Measurements from ENCODE around the gene BPI.

DNA sequence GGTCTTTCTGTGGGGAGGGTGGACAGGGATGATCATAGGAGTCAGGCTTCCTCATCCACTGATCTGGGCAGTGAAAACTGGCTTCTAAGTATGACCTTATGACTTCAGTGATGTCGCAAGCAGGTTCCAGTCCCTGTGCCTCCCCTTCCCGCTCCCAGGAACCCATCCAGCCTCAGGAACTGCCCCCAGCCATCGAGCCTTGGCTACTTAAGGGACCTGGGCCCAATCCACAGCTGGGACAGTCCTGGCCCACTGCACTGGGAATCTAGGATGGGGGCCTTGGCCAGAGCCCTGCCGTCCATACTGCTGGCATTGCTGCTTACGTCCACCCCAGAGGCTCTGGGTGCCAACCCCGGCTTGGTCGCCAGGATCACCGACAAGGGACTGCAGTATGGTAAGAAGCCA, 42.3 kb downstream of the BPI start, which contains the start of gene LBP:
- TF ChIP-seq, protein P1, sequence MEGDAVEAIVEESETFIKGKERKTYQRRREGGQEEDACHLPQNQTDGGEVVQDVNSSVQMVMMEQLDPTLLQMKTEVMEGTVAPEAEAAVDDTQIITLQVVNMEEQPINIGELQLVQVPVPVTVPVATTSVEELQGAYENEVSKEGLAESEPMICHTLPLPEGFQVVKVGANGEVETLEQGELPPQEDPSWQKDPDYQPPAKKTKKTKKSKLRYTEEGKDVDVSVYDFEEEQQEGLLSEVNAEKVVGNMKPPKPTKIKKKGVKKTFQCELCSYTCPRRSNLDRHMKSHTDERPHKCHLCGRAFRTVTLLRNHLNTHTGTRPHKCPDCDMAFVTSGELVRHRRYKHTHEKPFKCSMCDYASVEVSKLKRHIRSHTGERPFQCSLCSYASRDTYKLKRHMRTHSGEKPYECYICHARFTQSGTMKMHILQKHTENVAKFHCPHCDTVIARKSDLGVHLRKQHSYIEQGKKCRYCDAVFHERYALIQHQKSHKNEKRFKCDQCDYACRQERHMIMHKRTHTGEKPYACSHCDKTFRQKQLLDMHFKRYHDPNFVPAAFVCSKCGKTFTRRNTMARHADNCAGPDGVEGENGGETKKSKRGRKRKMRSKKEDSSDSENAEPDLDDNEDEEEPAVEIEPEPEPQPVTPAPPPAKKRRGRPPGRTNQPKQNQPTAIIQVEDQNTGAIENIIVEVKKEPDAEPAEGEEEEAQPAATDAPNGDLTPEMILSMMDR (conservative IDR thresholded peaks at IDR 0.05; ENCODE audit: low read length): no peak
- TF ChIP-seq EZH2phosphoT487 (IDR thresholded peaks at IDR 0.05; ENCODE audit: borderline replicate concordance, low read depth, low read length): no peak

All from OCI-LY7 (cell line).